Astrocyte (in vitro differentiated cells and primary cell): ENCODE measurements around the gene MCMBP. TPM values are rescaled to one million over a fixed set of nuclear protein-coding genes. Genes with fewer than 3 reads are reported as not detected.

ENCODE experiments used
- DNase-seq: peaks from one replicate; pipeline ENCODE4 v3.0.0-alpha.2; 2010; ENCODE audit warnings: low read depth
- FAIRE-seq: peaks from 2 replicates; lab custom pipeline; 2011; peaks lifted over from hg19 to GRCh38; lab: Jason Lieb, UNC
- H2AFZ ChIP-seq: 2 replicates; pipeline ENCODE4 v1.6.0; 2012; ENCODE audit warnings: low read depth, low read length, inconsistent platforms
- H3K27ac ChIP-seq: 2 replicates; pipeline ENCODE4 v1.5.1; 2011; ENCODE audit warnings: low read depth, low read length, inconsistent platforms
- H3K27me3 ChIP-seq: 2 replicates; pipeline ENCODE4 v1.6.0; 2011; ENCODE audit warnings: low read length, inconsistent platforms; ENCODE audit not compliant: insufficient read depth
- H3K36me3 ChIP-seq: 2 replicates; pipeline ENCODE4 v1.5.1; 2011; ENCODE audit warnings: low read length, inconsistent platforms; ENCODE audit not compliant: insufficient read depth
- H3K4me1 ChIP-seq: 2 replicates; pipeline ENCODE4 v1.5.1; 2011; ENCODE audit warnings: low read length, inconsistent platforms; ENCODE audit not compliant: insufficient read depth
- H3K4me2 ChIP-seq: 2 replicates; pipeline ENCODE4 v1.6.0; 2012; ENCODE audit warnings: low read length, inconsistent platforms
- H3K4me3 ChIP-seq: 2 replicates; pipeline ENCODE4 v1.5.1; 2011; ENCODE audit warnings: low read depth, mild to moderate bottlenecking, low read length, inconsistent platforms; ENCODE audit not compliant: insufficient read depth
- H3K79me2 ChIP-seq: 2 replicates; pipeline ENCODE4 v1.6.0; 2012; ENCODE audit warnings: mild to moderate bottlenecking, low read length, inconsistent platforms; ENCODE audit not compliant: insufficient read depth
- H3K9ac ChIP-seq: 2 replicates; pipeline ENCODE4 v1.6.0; 2012; ENCODE audit warnings: mild to moderate bottlenecking, low read length, inconsistent platforms
- H3K9me3 ChIP-seq: 2 replicates; pipeline ENCODE4 v1.5.1; 2012; ENCODE audit warnings: low read depth, mild to moderate bottlenecking, low read length, inconsistent platforms; ENCODE audit not compliant: insufficient read depth
- H4K20me1 ChIP-seq: 2 replicates; pipeline ENCODE4 v1.6.0; 2012; ENCODE audit warnings: low read length, inconsistent platforms; ENCODE audit not compliant: insufficient read depth
- H3K27ac Mint-ChIP-seq: one replicate; pipeline ENCODE4 v1.8.0; 2021; ENCODE audit warnings: mild to moderate bottlenecking, mixed read lengths; ENCODE audit not compliant: unreplicated experiment
- H3K27me3 Mint-ChIP-seq: one replicate; pipeline ENCODE4 v1.8.0; 2021; ENCODE audit warnings: low read depth, mixed read lengths; ENCODE audit not compliant: unreplicated experiment
- H3K36me3 Mint-ChIP-seq: one replicate; pipeline ENCODE4 v1.8.0; 2021; ENCODE audit warnings: low read depth, mixed read lengths; ENCODE audit not compliant: unreplicated experiment
- H3K4me1 Mint-ChIP-seq: one replicate; pipeline ENCODE4 v1.8.0; 2021; ENCODE audit warnings: low read depth, mixed read lengths; ENCODE audit not compliant: unreplicated experiment
- H3K4me3 Mint-ChIP-seq: one replicate; pipeline ENCODE4 v1.8.0; 2021; ENCODE audit warnings: mild to moderate bottlenecking, moderate library complexity, mixed read lengths; ENCODE audit not compliant: unreplicated experiment
- H3K9me3 Mint-ChIP-seq: one replicate; pipeline ENCODE4 v1.8.0; 2021; ENCODE audit warnings: mild to moderate bottlenecking, mixed read lengths; ENCODE audit not compliant: unreplicated experiment
- CTCF ChIP-seq: IDR thresholded peaks from 2 replicates; pipeline ENCODE4 v1.5.1; 2011; ENCODE audit warnings: low read depth, mild to moderate bottlenecking, inconsistent platforms, low read length, moderate library complexity; ENCODE audit not compliant: insufficient read depth
- EZH2 ChIP-seq: IDR thresholded peaks from 2 replicates; pipeline ENCODE4 v1.6.1; 2012; ENCODE audit warnings: mild to moderate bottlenecking, low read length, inconsistent platforms; ENCODE audit not compliant: insufficient read depth
- total RNA-seq: library from RNA; stranded (reverse); gene quantifications from 2 replicates; pipeline ENCODE4 v1.2.1, GENCODE V29; 2021

MCMBP gene
- total RNA-seq, 1 donor from 2014 or later = 40.9 TPM

- FAIRE-seq (peak; percentile 59), DNase-seq (peak; percentile 32)
- Histone ChIP-seq H3K9me3 (no peaks in the 10 kb centered on the region), H2AFZ (no peak overlapping the region), H3K9ac (no peak overlapping the region), H3K4me3 (no peak overlapping the region), H4K20me1 (peaks cover 37% of the 10 kb centered on the region), H3K4me2 (no peak overlapping the region), H3K36me3 (peaks cover 4% of the 10 kb centered on the region), H3K27ac (no peak overlapping the region), H3K79me2 (peaks cover 67% of the 10 kb centered on the region), H3K27me3 (no peaks in the 10 kb centered on the region), H3K4me1 (no peaks in the 10 kb centered on the region)
- no peak for TF ChIP-seq EZH2
- TF ChIP-seq CTCF = peak; percentile 56
- Mint-ChIP-seq H3K9me3 (peaks cover 6% of the 10 kb centered on the region), H3K4me3 (no peak overlapping the region), H3K36me3 (peaks cover 5% of the 10 kb centered on the region), H3K4me1 (peaks cover 5% of the 10 kb centered on the region), H3K27me3 (no peaks in the 10 kb centered on the region), H3K27ac (no peak overlapping the region)
Observed at GRCh38 chr10:119859420-119860258, 13.0 kb downstream of the MCMBP start.

- Mint-ChIP-seq H3K36me3 (peaks cover 5% of the 10 kb centered on the region), H3K27me3 (no peaks in the 10 kb centered on the region), H3K9me3 (no peaks in the 10 kb centered on the region), H3K4me3 (no peak overlapping the region), H3K4me1 (peaks cover 5% of the 10 kb centered on the region), H3K27ac (no peak overlapping the region)
- H3K9ac ChIP-seq = no peak overlapping the region
- peaks cover 13% of the 10 kb centered on the region for H3K36me3 ChIP-seq
- no peaks in the 10 kb centered on the region for H3K27me3 ChIP-seq
- H3K4me2 ChIP-seq = no peak overlapping the region
- peaks cover 51% of the 10 kb centered on the region for H3K79me2 ChIP-seq
- no peak overlapping the region for H3K4me3 ChIP-seq
- no peaks in the 10 kb centered on the region for H3K9me3 ChIP-seq
- H3K27ac ChIP-seq = no peak overlapping the region
- no peak overlapping the region for H2AFZ ChIP-seq
- peaks cover 37% of the 10 kb centered on the region for H4K20me1 ChIP-seq
- no peak for FAIRE-seq
- DNase-seq = no peak
- TF ChIP-seq EZH2 (no peak), CTCF (no peak)
- H3K4me1 ChIP-seq = no peaks in the 10 kb centered on the region
Observed at GRCh38 chr10:119858063-119858462, 14.6 kb downstream of the MCMBP start.

GRCh38 chr10:119853574-119853973 is 19.1 kb downstream of the MCMBP start:
- Mint-ChIP-seq H3K27me3 (no peaks in the 10 kb centered on the region), H3K4me1 (peaks cover 14% of the 10 kb centered on the region), H3K9me3 (no peaks in the 10 kb centered on the region), H3K27ac (no peak overlapping the region), H3K4me3 (no peak overlapping the region), H3K36me3 (peaks cover 7% of the 10 kb centered on the region)
- no peak for FAIRE-seq
- peaks cover 26% of the 10 kb centered on the region for H3K36me3 ChIP-seq
- no peak overlapping the region for H2AFZ ChIP-seq
- H3K4me2 ChIP-seq = no peak overlapping the region
- no peak for TF ChIP-seq CTCF
- TF ChIP-seq EZH2 = no peak
- no peaks in the 10 kb centered on the region for H3K27me3 ChIP-seq
- no peak overlapping the region for H3K4me3 ChIP-seq
- H3K79me2 ChIP-seq = peaks cover 12% of the 10 kb centered on the region
- no peak for DNase-seq
- H4K20me1 ChIP-seq = no peaks in the 10 kb centered on the region
- no peak overlapping the region for H3K9ac ChIP-seq
- H3K9me3 ChIP-seq = no peaks in the 10 kb centered on the region
- H3K4me1 ChIP-seq = peaks cover 16% of the 10 kb centered on the region
- H3K27ac ChIP-seq = no peak overlapping the region
